ENCODE results near the gene JHY. TPM values are rescaled to one million over a fixed set of nuclear protein-coding genes. Genes with fewer than 3 reads are reported as not detected.

Gene JHY
- total RNA-seq, 1 experiment from 2014 or later: 4.8 TPM

GRCh38 chr11:122979103-122979814 lies 96.7 kb downstream of the JHY start:
- POLR2A ChIA-PET: no interaction called here
- H3K27ac ChIP-seq (ENCODE audit: low read depth, low read length): no peak overlapping the region
- H3K4me1 ChIP-seq (ENCODE audit: control insufficient read depth in 1 of 2, insufficient read depth in 2 of 2, low read length in 2 of 2): no peaks in the 10 kb centered on the region
- no peaks in the 10 kb centered on the region for H3K9me3 ChIP-seq (ENCODE audit: control insufficient read depth in 1 of 2, insufficient read depth in 1 of 2, low read depth in 1 of 2, low read length in 2 of 2)
- H4K20me1 ChIP-seq (ENCODE audit: insufficient read depth): no peaks in the 10 kb centered on the region
- RAD21 ChIA-PET (ENCODE audit: low non-redundant PET in 1 of 2, low total read pairs in 2 of 2, uncharacterized antibody in 2 of 2, unreplicated experiment in 2 of 2): no interaction called here
- ATAC-seq (no peak), DNase-seq (ENCODE audit: low read depth, low spot score) (no peak)
- no peaks in the 10 kb centered on the region for H3K36me3 ChIP-seq (ENCODE audit: control insufficient read depth in 1 of 2, insufficient read depth in 2 of 2, low read length in 2 of 2)
- no peak overlapping the region for H3K9ac ChIP-seq (ENCODE audit: low read length)
- no peak overlapping the region for H3K4me3 ChIP-seq (replicated peaks in 1 of 2; ENCODE audit: low read depth in 1 of 2, low read length in 2 of 2)
- intact Hi-C loops (cut with micrococcal nuclease): no loop called here
- H3K9me2 ChIP-seq (ENCODE audit: insufficient read depth): no peaks in the 10 kb centered on the region
- BruUV-seq (replicated peaks): no TSS peak
- peaks cover 59% of the 10 kb centered on the region for H3K27me3 ChIP-seq (ENCODE audit: insufficient read depth, low read length)
- CTCF ChIA-PET: no interaction called here
- no peaks in the 10 kb centered on the region for H3K79me2 ChIP-seq (ENCODE audit: insufficient read depth, low read length)
- H2AFZ ChIP-seq (ENCODE audit: low read depth, low read length, poor library complexity, severe bottlenecking): no peak overlapping the region
- TF ChIP-seq FOSL1 (IDR thresholded peaks at IDR 0.05; ENCODE audit: low read depth) (no peak), TCF7L2 (IDR thresholded peaks at IDR 0.05; ENCODE audit: borderline replicate concordance, extremely low read depth, insufficient read depth, insufficient read length) (no peak), EZH2 (IDR thresholded peaks at IDR 0.05) (no peak), JUND (IDR thresholded peaks at IDR 0.05) (no peak), EGR1 (IDR thresholded peaks at IDR 0.05; ENCODE audit: low read depth) (no peak), ATF3 (IDR thresholded peaks at IDR 0.05) (no peak), SRF (IDR thresholded peaks at IDR 0.05; ENCODE audit: low read depth) (no peak), REST (IDR thresholded peaks at IDR 0.05; ENCODE audit: low read depth) (no peak), POLR2AphosphoS5 (IDR thresholded peaks at IDR 0.05; ENCODE audit: low read depth, low read length) (no peak), ZFX (IDR thresholded peaks at IDR 0.05) (no peak), MAX (IDR thresholded peaks at IDR 0.05) (no peak), ZNF274 (IDR thresholded peaks at IDR 0.05; ENCODE audit: low read depth, low read length) (no peak)
- H3K4me2 ChIP-seq (ENCODE audit: low read length): no peak overlapping the region
